GM19023 (cell line): ENCODE results near the gene AGTRAP.

Experiments used
- ATAC-seq: cut with Tn5 transposase; IDR thresholded peaks from one replicate; pipeline ENCODE4 v1.9.1; 2021; ENCODE audit warnings: mild to moderate bottlenecking, moderate library complexity; ENCODE audit not compliant: unreplicated experiment

AGTRAP gene

GRCh38 chr1:11795238-11795890 lies 59.4 kb downstream of the AGTRAP start:
- no peak for ATAC-seq

- no peak for ATAC-seq
These were observed 60.3 kb downstream of the AGTRAP start for GRCh38 chr1:11796036-11796828.

- ATAC-seq, result no peak
These were observed 61.7 kb downstream of the AGTRAP start for GRCh38 chr1:11797525-11798216.

- ATAC-seq, result no peak
These were observed 63.2 kb downstream of the AGTRAP start for GRCh38 chr1:11799099-11799498.

- no peak for ATAC-seq
These were observed 64.0 kb downstream of the AGTRAP start for GRCh38 chr1:11799896-11800295.

- no peak for ATAC-seq
These were observed 64.4 kb downstream of the AGTRAP start for GRCh38 chr1:11800391-11800755.
